ENCODE data around the gene EIF4B. TPM values are rescaled to one million over a fixed set of nuclear protein-coding genes. Genes with fewer than 3 reads are reported as not detected.

The EIF4B gene
- total RNA-seq, 1 experiment from 2014 or later = 713 TPM

- no peak overlapping the region for H2BK15ac ChIP-seq (ENCODE audit: low read depth, low read length)
- no peak overlapping the region for H4K5ac ChIP-seq (ENCODE audit: insufficient read length, low read depth, low read length)
- H3K18ac ChIP-seq (ENCODE audit: insufficient read length, low read depth, low read length) = no peak overlapping the region
- no peak overlapping the region for H2BK5ac ChIP-seq (ENCODE audit: insufficient read length, low read length)
- H2BK12ac ChIP-seq (ENCODE audit: insufficient read length, low read depth, low read length) = no peak overlapping the region
- H3K23me2 ChIP-seq (ENCODE audit: insufficient read length, low read depth, low read length, poor library complexity, severe bottlenecking) = no peaks in the 10 kb centered on the region
- TF ChIP-seq CTCF (conservative IDR thresholded peaks at IDR 0.05) = no peak
- no peaks in the 10 kb centered on the region; the same call in 1 of the 2 replicates for H3K27me3 Mint-ChIP-seq (ENCODE audit: low read depth)
- H3K79me1 ChIP-seq (ENCODE audit: insufficient read depth, low read depth, low read length, poor library complexity, severe bottlenecking) = no peaks in the 10 kb centered on the region
- H3K9me3 Mint-ChIP-seq = no peaks in the 10 kb centered on the region; a peak in 1 of 5 replicates
- no peak overlapping the region for H3K9ac ChIP-seq (ENCODE audit: extremely low read depth, insufficient read length, low read length)
- H3K9me3 ChIP-seq (ENCODE audit: control insufficient read depth, low read depth, low read length) = no peaks in the 10 kb centered on the region
- no peak overlapping the region for H3K4me3 Mint-ChIP-seq
- no peak overlapping the region for H2AFZ ChIP-seq (ENCODE audit: low read length)
- H3K36me3 Mint-ChIP-seq (ENCODE audit: insufficient read depth in 1 of 3, low read depth in 3 of 3) = no peaks in the 10 kb centered on the region
- H3K4me2 ChIP-seq (ENCODE audit: insufficient read depth, insufficient read length, low read length) = no peak overlapping the region
- no peak overlapping the region for H3K27ac Mint-ChIP-seq
- H4K91ac ChIP-seq (ENCODE audit: insufficient read length, low read depth, low read length) = no peak overlapping the region
- no peak overlapping the region for H2BK20ac ChIP-seq (ENCODE audit: low read depth, low read length, poor library complexity, severe bottlenecking)
- H3K56ac ChIP-seq (ENCODE audit: insufficient read length, low read depth, low read length) = no peak overlapping the region
- H3K23ac ChIP-seq (ENCODE audit: insufficient read length, low read depth, low read length) = no peak overlapping the region
- no peak overlapping the region for H3K4ac ChIP-seq (ENCODE audit: low read depth, low read length)
- H4K8ac ChIP-seq (replicated peaks; ENCODE audit: insufficient read length, low read depth, low read length) = no peak overlapping the region
- H2AK5ac ChIP-seq (ENCODE audit: insufficient read length, low read length) = no peak overlapping the region
- H3K27ac ChIP-seq (ENCODE audit: insufficient read length, low read depth, low read length) = no peak overlapping the region
- no peaks in the 10 kb centered on the region for H3K27me3 ChIP-seq (ENCODE audit: insufficient read depth, low read length)
- H2BK120ac ChIP-seq (ENCODE audit: low read depth, low read length, poor library complexity, severe bottlenecking) = no peak overlapping the region
- H3T11ph ChIP-seq (ENCODE audit: low read length) = no peak overlapping the region
- H3K4me1 Mint-ChIP-seq = peaks cover 8 to 9% of the 10 kb centered on the region in 2 experiments
- H3K79me2 ChIP-seq (ENCODE audit: insufficient read depth, low read length) = no peaks in the 10 kb centered on the region
- peaks cover 3% of the 10 kb centered on the region; the same call in 1 of the 2 replicates for H3K4me1 ChIP-seq (ENCODE audit: insufficient read depth, low read length)
- no peaks in the 10 kb centered on the region for H4K20me1 ChIP-seq (ENCODE audit: control insufficient read depth, insufficient read depth, insufficient read length)
- H3K14ac ChIP-seq (ENCODE audit: insufficient read depth, low read length) = no peak overlapping the region
- no peak for DNase-seq
These were observed 12.7 kb upstream of the EIF4B start for GRCh38 chr12:52993558-52993869.
